ENCODE results near the gene KCNT1. TPM values are rescaled to one million over a fixed set of nuclear protein-coding genes. Genes with fewer than 3 reads are reported as not detected.

KCNT1 gene
- total and polyA plus RNA-seq, 10 of the 15 experiments (the other 5 are each of a cell fraction or from before 2014, with no cell fraction given) = not detected

- no peak for TF ChIP-seq ZNF687 (IDR thresholded peaks at IDR 0.05)
- no peak for TF ChIP-seq ZNF592 (IDR thresholded peaks at IDR 0.05)
These were observed 43.8 kb downstream of the KCNT1 start (continued) for GRCh38 chr9:135745686-135746324.

GRCh38 chr9:135746565-135746964, 44.6 kb downstream of the KCNT1 start:
- Histone ChIP-seq H3K4me3 (no peak overlapping the region), H3K9ac (ENCODE audit: control insufficient read depth, insufficient read depth, low read length) (no peak overlapping the region), H3K27me3 (replicated peaks in 1 of 2; ENCODE audit: control insufficient read depth in 2 of 2, insufficient read depth in 2 of 2, low read length in 1 of 2) (no peaks in the 10 kb centered on the region; a peak in 1 of 4 replicates), H3K9me3 (replicated peaks; ENCODE audit: control insufficient read depth, insufficient read depth, low read length) (no peaks in the 10 kb centered on the region), H3K79me2 (ENCODE audit: control insufficient read depth, insufficient read depth, low read length) (no peaks in the 10 kb centered on the region), H2AFZ (ENCODE audit: control insufficient read depth, low read depth, low read length) (no peak overlapping the region), H3K4me2 (ENCODE audit: control insufficient read depth, insufficient read depth) (no peak overlapping the region), H3K36me3 (ENCODE audit: control insufficient read depth in 2 of 2, insufficient read depth in 2 of 2, low read length in 1 of 2) (no peaks in the 10 kb centered on the region), H4K20me1 (ENCODE audit: control insufficient read depth, insufficient read depth) (no peaks in the 10 kb centered on the region), H3K27ac (ENCODE audit: control insufficient read depth, insufficient read depth) (no peak overlapping the region), H3K4me1 (ENCODE audit: control insufficient read depth, insufficient read depth, low read length) (no peaks in the 10 kb centered on the region)
- FAIRE-seq (no peak), DNase-seq (ENCODE audit: low read depth, low spot score) (no peak), ATAC-seq (no peak)
- ChIA-PET RAD21 (ENCODE audit: unreplicated experiment) (no interaction called here), POLR2A (no interaction called here), CTCF (no interaction called here), SMC1A (ENCODE audit: uncharacterized antibody, unreplicated experiment) (no interaction called here)
- in situ Hi-C loops (cut with MboI) (no loop called here), intact Hi-C loops (cut with micrococcal nuclease; ENCODE audit: unreplicated experiment) (no loop called here)
- WGBS (ENCODE audit: insufficient coverage, insufficient replicate concordance, low lambda C conversion rate, missing lambda C conversion rate) = 1% methylated on average over 9 of the region's 9 CpGs
- BruUV-seq (replicated peaks) = no TSS peak
- TF ChIP-seq KAT2A (conservative IDR thresholded peaks at IDR 0.05; ENCODE audit: control insufficient read depth, low read depth, low read length) (no peak), ZNF207 (IDR thresholded peaks at IDR 0.05; ENCODE audit: borderline replicate concordance) (no peak), NR2F1 (conservative IDR thresholded peaks at IDR 0.05) (no peak), PAX8 (IDR thresholded peaks at IDR 0.05) (no peak), MLLT1 (IDR thresholded peaks at IDR 0.05) (no peak), SRF (IDR thresholded peaks at IDR 0.05; ENCODE audit: low read depth in 2 of 2, low read length in 2 of 2) (no peak), SMARCA5 (IDR thresholded peaks at IDR 0.05) (no peak), FOXK2 (IDR thresholded peaks at IDR 0.05) (no peak), ZBED1 (IDR thresholded peaks at IDR 0.05; ENCODE audit: borderline replicate concordance) (no peak), RELA (IDR thresholded peaks at IDR 0.05; ENCODE audit: borderline replicate concordance, partially characterized antibody) (no peak), WRNIP1 (IDR thresholded peaks at IDR 0.05; ENCODE audit: borderline replicate concordance, low read depth, low read length) (no peak), HDGF (IDR thresholded peaks at IDR 0.05) (no peak), ZNF217 (IDR thresholded peaks at IDR 0.05) (no peak)

Measured in GM12878 (cell line).